ENCODE data around the gene KDM5C. TPM values are rescaled to one million over a fixed set of nuclear protein-coding genes. Genes with fewer than 3 reads are reported as not detected.

Gene KDM5C
- total and polyA plus RNA-seq, 2 of the 8 experiments (the other 6 are each of a cell fraction or from before 2014, with no cell fraction given), result 42.4 to 82.2 TPM

- TF ChIP-seq CHD7 (IDR thresholded peaks at IDR 0.05; ENCODE audit: insufficient replicate concordance, low read length) (no peak), RNF2 (IDR thresholded peaks at IDR 0.05; ENCODE audit: borderline replicate concordance, low read depth, low read length, missing control alignments, poor library complexity, severe bottlenecking) (no peak), POLR2A (IDR thresholded peaks at IDR 0.05; ENCODE audit: control extremely low read depth in 1 of 2, low read depth in 2 of 2, low read length in 2 of 2) (no peak), YY1 (IDR thresholded peaks at IDR 0.05; ENCODE audit: low read depth, low read length) (no peak)
Observed at GRCh38 chrX:53244610-53245009, 19.6 kb upstream of the KDM5C start (continued).

Data from H1 (cell line).